Nephron (organoid): ENCODE data around the gene GHR.

ENCODE experiments used
- H3K27ac Mint-ChIP-seq, 3 experiments: 2 replicates each; pipeline ENCODE4 v1.8.0; 2020; ENCODE audit warnings: mixed read lengths in 3 of 3, mild to moderate bottlenecking in 2 of 3, moderate library complexity in 1 of 3
- H3K27me3 Mint-ChIP-seq: 2 replicates; pipeline ENCODE4 v1.8.0; 2021; ENCODE audit warnings: low read depth, mild to moderate bottlenecking, moderate library complexity, mixed read lengths
- H3K36me3 Mint-ChIP-seq: 2 replicates; pipeline ENCODE4 v1.8.0; 2020; ENCODE audit warnings: low read depth, mixed read lengths
- H3K4me1 Mint-ChIP-seq: 2 replicates; pipeline ENCODE4 v1.8.0; 2020; ENCODE audit warnings: mixed read lengths
- H3K4me3 Mint-ChIP-seq, 3 experiments: 2 replicates each; pipeline ENCODE4 v1.8.0; 2020; ENCODE audit warnings: mild to moderate bottlenecking in 3 of 3, mixed read lengths in 3 of 3, moderate library complexity in 2 of 3
- H3K9me3 Mint-ChIP-seq: 2 replicates; pipeline ENCODE4 v1.8.0; 2020; ENCODE audit warnings: mixed read lengths
- CTCF ChIP-seq, 3 experiments: fragments of 200-600 bp; sonication (generic); IDR thresholded peaks; one replicate each; pipeline ENCODE4 v1.5.0; 2021; ENCODE audit warnings: antibody characterized with exemption in 3 of 3; ENCODE audit not compliant: unreplicated experiment in 3 of 3

The GHR gene

GRCh38 chr5:42434047-42434724 lies 10.9 kb downstream of the GHR start:
- Mint-ChIP-seq H3K27ac (no peak overlapping the region), H3K36me3 (no peaks in the 10 kb centered on the region), H3K4me3 (no peak overlapping the region), H3K4me1 (peaks cover 31% of the 10 kb centered on the region), H3K27me3 (no peaks in the 10 kb centered on the region), H3K9me3 (no peaks in the 10 kb centered on the region)
- no peak for TF ChIP-seq CTCF (IDR thresholded peaks at IDR 0.05; ENCODE audit: unreplicated experiment in 3 of 3)

- H3K9me3 Mint-ChIP-seq = no peaks in the 10 kb centered on the region
- no peaks in the 10 kb centered on the region for H3K27me3 Mint-ChIP-seq
- TF ChIP-seq CTCF (IDR thresholded peaks at IDR 0.05; ENCODE audit: unreplicated experiment in 3 of 3) = no peak
- H3K27ac Mint-ChIP-seq = no peak overlapping the region
- H3K36me3 Mint-ChIP-seq = no peaks in the 10 kb centered on the region
- H3K4me3 Mint-ChIP-seq = no peak overlapping the region
- peaks cover 23% of the 10 kb centered on the region for H3K4me1 Mint-ChIP-seq
These were observed 12.8 kb downstream of the GHR start for GRCh38 chr5:42436051-42436450.

GRCh38 chr5:42454216-42454995 lies 31.2 kb downstream of the GHR start:
- Mint-ChIP-seq H3K4me1 (no peaks in the 10 kb centered on the region), H3K27me3 (no peaks in the 10 kb centered on the region), H3K9me3 (peaks cover 25% of the 10 kb centered on the region), H3K36me3 (peaks cover 3% of the 10 kb centered on the region), H3K4me3 (no peak overlapping the region), H3K27ac (no peak overlapping the region)
- TF ChIP-seq CTCF (IDR thresholded peaks at IDR 0.05; ENCODE audit: unreplicated experiment in 3 of 3) = no peak

GRCh38 chr5:42461033-42461432 lies 37.8 kb downstream of the GHR start:
- no peak for TF ChIP-seq CTCF (IDR thresholded peaks at IDR 0.05; ENCODE audit: unreplicated experiment in 3 of 3)
- H3K9me3 Mint-ChIP-seq = no peaks in the 10 kb centered on the region
- H3K27ac Mint-ChIP-seq = no peak overlapping the region
- no peaks in the 10 kb centered on the region for H3K27me3 Mint-ChIP-seq
- H3K36me3 Mint-ChIP-seq = no peaks in the 10 kb centered on the region
- H3K4me3 Mint-ChIP-seq = no peak overlapping the region
- peaks cover 6% of the 10 kb centered on the region for H3K4me1 Mint-ChIP-seq

GRCh38 chr5:42461507-42461906 lies 38.3 kb downstream of the GHR start:
- Mint-ChIP-seq H3K36me3 (no peaks in the 10 kb centered on the region), H3K9me3 (no peaks in the 10 kb centered on the region), H3K27me3 (no peaks in the 10 kb centered on the region), H3K4me3 (no peak overlapping the region), H3K27ac (no peak overlapping the region), H3K4me1 (peaks cover 6% of the 10 kb centered on the region)
- no peak for TF ChIP-seq CTCF (IDR thresholded peaks at IDR 0.05; ENCODE audit: unreplicated experiment in 3 of 3)
